ENCODE measurements around the gene FRS3.
A peak's percentile ranks its signal among the peaks of the same experiment; 100 is the strongest.

The FRS3 gene

DNA sequence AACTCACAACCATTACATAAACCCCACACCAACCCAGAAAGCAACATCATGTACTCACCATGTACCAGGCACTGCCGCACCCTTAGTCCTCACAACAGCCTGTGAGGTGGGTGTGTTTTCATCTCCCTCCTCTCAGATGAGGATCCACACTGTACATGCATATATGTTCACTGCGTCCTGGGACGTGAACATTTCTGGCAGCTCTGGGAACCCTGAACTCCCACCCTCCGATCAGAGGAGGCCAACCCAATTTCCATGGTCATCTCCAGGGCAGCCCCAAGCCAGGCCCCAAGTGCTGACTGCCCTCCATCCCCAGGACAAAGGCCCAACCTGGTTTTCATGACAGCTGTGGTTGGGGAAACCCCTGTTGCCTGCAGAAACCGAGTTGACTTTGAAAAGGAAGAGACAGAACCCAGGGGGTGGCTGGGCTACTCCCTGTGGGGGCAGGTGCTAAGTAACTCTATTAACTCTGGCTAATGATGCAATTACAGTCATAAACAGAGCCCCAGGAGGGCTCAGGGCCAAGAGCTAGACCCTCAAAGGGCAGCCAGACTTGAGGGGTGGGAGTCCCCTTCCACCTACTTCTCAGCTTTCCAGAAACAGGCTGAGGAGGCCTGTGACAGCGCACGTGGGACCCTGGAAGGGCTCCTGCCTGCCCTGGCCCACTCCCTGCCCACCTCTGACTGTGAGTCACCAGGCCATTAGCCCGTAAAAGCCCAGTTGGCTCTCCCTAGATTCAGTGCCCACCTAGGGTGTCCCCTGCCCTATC is 46.9 kb downstream of the FRS3 start:
- DNase-seq (ENCODE audit: low read depth, low spot score) = no peak
- H3K4me3 ChIP-seq (ENCODE audit: low read length) = no peak overlapping the region

GRCh38 chr6:41732149-41732548 is 47.6 kb downstream of the FRS3 start:
- no peak overlapping the region for H3K4me3 ChIP-seq (ENCODE audit: low read length)

DNA sequence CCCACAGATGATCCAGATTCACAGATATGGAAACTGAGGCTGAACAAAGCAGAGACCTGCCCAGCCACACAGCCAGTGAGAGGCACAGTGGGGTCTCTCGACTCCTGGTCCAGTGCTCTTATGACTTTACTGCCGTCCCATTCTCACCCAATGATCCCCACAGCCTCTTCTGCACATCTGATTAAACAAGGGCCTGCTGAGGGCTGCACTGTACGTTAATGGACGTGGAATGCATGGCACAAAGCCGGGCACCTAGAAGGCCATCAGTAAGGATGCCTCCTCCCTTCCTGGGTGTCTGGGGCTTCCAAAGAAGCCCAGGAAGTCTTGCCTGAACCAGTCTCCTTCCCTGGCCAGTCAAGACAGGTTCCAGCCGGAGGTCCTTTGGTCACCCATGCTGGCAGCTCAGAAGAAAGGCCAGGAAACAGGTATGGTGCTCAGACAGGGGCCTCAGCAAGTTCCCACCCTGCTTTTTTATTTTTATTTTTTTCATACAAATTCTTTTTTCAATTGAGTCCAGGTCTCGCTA is 48.1 kb downstream of the FRS3 start:
- DNase-seq (ENCODE audit: low read depth, low spot score) = no peak
- no peak overlapping the region for H3K4me3 ChIP-seq (ENCODE audit: low read length)

More at GRCh38 chr6:41732149-41732548, 47.6 kb downstream of the FRS3 start:
- no peak for DNase-seq (ENCODE audit: low read depth, low spot score)

DNA sequence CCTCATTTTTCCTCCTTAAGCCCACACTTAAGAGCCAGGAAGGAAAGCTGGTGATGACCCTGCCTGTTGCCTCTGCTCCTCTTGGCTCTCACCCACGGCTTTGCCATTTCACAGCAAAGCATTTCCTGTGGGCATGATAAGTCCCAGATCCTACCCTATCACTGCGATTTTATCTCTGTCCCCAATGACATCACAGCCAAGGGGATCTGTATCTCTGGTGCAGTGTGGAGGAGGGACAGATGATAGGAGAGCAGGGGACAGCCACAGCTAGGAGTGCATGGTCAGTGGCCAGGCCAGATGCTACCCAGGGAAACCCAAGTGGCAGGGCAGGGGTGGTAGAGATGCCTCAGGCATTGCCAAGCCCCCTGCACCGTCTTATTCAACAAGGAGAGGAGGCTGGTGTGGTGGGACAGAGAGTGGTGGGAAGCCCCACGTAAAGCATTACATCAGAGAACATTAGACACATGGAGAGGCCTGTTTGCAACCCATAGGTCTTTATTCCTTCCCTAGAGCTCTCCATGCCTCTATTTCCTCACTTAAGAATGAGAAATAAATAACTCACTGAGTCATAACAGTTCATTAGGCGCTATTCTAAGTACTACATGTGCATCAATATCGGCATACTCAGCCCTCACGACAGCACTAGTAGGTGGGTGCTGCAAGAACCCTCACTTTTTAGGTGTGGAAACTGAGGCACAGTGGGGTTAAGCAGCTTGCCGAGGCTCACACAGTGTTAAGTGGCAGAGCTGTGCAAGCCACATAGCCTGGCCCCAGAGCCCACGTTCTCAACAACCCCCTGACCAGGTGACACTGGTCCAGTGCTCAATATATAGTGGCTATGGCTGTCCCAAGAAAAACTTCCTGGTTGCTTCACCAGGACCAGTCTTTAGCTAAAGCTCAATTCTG is 48.9 kb downstream of the FRS3 start:
- no peak for DNase-seq (ENCODE audit: low read depth, low spot score)
- no peak overlapping the region for H3K4me3 ChIP-seq (ENCODE audit: low read length)

DNA sequence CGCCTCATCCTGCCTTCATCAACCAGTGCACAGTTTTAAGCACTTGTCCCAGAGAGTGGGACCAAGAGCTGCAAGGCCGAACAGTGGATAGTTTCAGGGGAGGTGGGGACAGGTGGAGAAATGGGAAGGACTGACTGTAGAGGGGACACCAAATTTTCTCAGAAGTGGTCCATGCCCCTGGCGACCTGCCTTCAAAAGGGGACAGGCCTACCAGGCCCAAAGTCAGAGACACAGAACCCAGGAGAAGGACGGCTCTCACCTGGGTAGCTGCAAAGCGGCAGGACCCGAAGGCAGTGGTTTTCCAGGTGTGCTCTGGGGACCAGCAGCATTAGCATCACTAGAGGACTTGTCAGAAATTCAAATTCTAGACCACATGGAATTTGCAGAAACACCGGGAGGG is 50.1 kb downstream of the FRS3 start:
- no peak overlapping the region for H3K4me3 ChIP-seq (ENCODE audit: low read length)
- DNase-seq (ENCODE audit: low read depth, low spot score) = no peak

DNA sequence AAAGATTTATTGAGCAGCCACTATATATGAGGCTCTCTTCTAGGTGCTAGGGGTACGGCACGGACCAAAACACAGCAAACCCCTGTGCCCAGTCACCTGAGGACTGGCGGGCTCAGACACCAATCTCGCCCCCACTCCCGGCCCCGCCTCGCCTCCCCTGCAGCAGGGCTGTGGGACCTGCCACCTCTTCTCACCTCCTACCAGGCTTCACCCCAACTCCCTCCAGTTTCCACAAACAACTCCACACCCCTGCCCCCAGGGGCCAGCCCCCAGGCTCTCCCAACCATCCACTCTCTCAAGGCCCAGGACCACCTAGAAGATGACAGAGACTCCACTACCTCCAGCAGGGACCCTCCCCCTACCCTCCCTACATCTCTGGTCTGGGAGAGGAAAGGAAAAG is 50.7 kb downstream of the FRS3 start:
- DNase-seq (ENCODE audit: low read depth, low spot score) = no peak
- H3K4me3 ChIP-seq (ENCODE audit: low read length) = no peak overlapping the region

GRCh38 chr6:41728073-41728936 is 51.4 kb downstream of the FRS3 start:
- no peak for DNase-seq (ENCODE audit: low read depth, low spot score)
- H3K4me3 ChIP-seq (ENCODE audit: low read length) = no peak overlapping the region

DNA sequence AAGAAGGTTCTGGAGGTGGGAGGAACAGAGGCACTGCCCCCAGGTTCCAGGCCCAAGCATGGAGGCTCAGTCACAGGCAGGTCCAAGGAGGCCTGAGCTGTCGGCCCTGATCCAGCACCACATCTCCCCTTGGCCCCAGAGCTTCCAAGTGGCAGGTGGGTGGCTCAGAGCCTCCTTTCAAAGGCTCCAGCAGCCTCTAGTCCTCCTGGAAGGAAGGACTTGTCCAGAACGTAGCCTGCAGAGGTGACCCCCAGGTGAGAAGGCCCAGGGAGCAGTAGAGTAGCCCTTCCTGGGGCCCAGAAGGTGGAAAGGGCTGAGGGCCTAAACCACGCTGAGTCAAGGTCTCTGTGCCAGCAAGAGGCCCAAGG is 52.0 kb downstream of the FRS3 start:
- DNase-seq (ENCODE audit: low read depth, low spot score) = no peak
- no peak overlapping the region for H3K4me3 ChIP-seq (ENCODE audit: low read length)

DNA sequence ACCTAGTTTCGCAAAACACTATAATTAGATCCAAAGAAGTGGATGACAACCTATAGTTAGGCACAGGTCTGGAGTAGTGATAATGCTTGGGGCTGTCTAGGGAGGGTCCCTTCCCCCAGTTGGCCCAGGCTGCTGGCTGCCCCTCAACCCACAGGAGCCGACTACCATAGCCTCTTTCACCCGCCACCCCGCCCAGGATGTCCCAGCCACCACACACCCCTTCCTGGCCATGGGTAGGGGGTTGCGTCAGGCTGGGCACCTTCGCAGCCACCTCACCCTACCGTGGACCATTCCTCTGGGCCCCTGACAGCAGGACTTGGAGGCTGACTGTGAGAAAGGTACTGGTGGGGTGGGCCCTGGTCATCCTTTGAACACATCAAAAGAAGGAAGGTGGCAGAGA is 52.8 kb downstream of the FRS3 start:
- H3K4me3 ChIP-seq (ENCODE audit: low read length) = no peak overlapping the region
- no peak for DNase-seq (ENCODE audit: low read depth, low spot score)

GRCh38 chr6:41724586-41725501 is 54.9 kb downstream of the FRS3 start:
- no peak for DNase-seq (ENCODE audit: low read depth, low spot score)
- no peak overlapping the region for H3K4me3 ChIP-seq (ENCODE audit: low read length)

- no peak for DNase-seq (ENCODE audit: low read depth, low spot score)
These were observed 55.5 kb downstream of the FRS3 start for GRCh38 chr6:41724228-41724580.

GRCh38 chr6:41723530-41724227 is 56.0 kb downstream of the FRS3 start:
- peak; percentile 54 for DNase-seq (ENCODE audit: low read depth, low spot score)
- no peak overlapping the region for H3K4me3 ChIP-seq (ENCODE audit: low read length)

More at GRCh38 chr6:41724228-41724580, 55.5 kb downstream of the FRS3 start:
- H3K4me3 ChIP-seq (ENCODE audit: low read length) = no peak overlapping the region

- no peak overlapping the region for H3K4me3 ChIP-seq (ENCODE audit: low read length)
- no peak for DNase-seq (ENCODE audit: low read depth, low spot score)
These were observed 56.7 kb downstream of the FRS3 start for GRCh38 chr6:41722969-41723529.

DNA sequence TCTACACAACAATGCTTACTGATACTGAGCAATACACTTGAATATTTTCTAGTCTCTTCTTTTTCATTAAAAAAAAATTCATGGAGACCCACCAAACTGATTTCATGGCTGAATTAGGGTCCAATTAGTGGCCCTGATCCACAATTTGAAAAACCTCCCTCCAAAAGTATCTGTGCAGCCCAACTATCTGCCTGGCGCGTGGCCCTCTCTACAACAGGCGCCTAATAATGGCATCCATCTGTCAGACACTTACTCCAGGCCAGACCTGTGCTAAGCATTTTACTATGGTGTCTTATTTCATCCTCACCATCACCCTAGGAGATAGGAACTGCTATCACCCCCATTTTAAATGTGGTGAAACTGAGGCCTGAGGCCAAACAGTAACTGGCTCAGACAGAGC is 58.3 kb downstream of the FRS3 start:
- DNase-seq (ENCODE audit: low read depth, low spot score) = no peak
- no peak overlapping the region for H3K4me3 ChIP-seq (ENCODE audit: low read length)

GRCh38 chr6:41720783-41721182 is 58.9 kb downstream of the FRS3 start:
- DNase-seq (ENCODE audit: low read depth, low spot score) = no peak
- no peak overlapping the region for H3K4me3 ChIP-seq (ENCODE audit: low read length)

- no peak overlapping the region for H3K4me3 ChIP-seq (ENCODE audit: low read length)
- no peak for DNase-seq (ENCODE audit: low read depth, low spot score)
These were observed 59.5 kb downstream of the FRS3 start for GRCh38 chr6:41720262-41720620.

Data from Jurkat, Clone E6-1 (cell line).